ENCODE measurements around the gene PTRHD1. TPM values are rescaled to one million over a fixed set of nuclear protein-coding genes. Genes with fewer than 3 reads are reported as not detected.

The PTRHD1 gene
- total and polyA plus RNA-seq, 2 of the 8 experiments (the other 6 are each of a cell fraction or from before 2014, with no cell fraction given) = 46.2 to 91.9 TPM

DNA sequence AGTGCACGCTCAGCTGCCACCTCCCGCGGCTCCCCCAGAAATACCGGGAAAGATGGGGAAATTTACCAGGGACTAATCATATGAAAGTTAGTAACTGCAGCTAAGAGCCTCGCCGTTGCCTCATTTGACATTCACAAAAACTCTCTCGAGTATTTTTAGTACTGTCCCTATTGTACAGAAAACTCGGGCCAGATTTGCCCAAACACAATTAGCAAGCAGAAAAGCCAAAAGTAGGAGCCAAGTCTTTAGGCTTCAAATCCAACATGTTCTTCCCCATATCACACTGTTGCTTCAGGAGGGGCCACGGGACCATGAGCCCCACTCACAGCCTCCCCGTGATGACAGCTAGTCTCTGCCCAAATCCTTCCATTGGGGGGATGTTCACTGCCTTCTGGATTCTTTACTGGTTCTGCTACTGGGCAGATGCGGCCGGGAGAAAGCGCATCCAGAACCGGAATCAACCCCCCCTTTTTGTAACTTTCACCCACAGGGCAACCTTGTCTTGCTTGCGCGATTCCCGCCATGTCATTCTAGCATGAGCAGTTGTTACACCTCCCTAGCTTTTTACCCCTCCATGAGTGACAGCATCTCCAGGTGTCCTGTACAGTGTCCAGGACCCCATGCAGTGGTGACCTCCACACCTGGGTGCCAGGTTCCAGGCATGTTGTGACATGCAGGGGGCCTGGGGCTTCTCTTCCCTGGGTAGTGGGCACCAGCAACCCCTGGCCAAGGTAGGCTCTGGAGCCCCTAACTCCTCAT lies 35.2 kb upstream of the PTRHD1 start (continued):
- TF ChIP-seq, protein P1, sequence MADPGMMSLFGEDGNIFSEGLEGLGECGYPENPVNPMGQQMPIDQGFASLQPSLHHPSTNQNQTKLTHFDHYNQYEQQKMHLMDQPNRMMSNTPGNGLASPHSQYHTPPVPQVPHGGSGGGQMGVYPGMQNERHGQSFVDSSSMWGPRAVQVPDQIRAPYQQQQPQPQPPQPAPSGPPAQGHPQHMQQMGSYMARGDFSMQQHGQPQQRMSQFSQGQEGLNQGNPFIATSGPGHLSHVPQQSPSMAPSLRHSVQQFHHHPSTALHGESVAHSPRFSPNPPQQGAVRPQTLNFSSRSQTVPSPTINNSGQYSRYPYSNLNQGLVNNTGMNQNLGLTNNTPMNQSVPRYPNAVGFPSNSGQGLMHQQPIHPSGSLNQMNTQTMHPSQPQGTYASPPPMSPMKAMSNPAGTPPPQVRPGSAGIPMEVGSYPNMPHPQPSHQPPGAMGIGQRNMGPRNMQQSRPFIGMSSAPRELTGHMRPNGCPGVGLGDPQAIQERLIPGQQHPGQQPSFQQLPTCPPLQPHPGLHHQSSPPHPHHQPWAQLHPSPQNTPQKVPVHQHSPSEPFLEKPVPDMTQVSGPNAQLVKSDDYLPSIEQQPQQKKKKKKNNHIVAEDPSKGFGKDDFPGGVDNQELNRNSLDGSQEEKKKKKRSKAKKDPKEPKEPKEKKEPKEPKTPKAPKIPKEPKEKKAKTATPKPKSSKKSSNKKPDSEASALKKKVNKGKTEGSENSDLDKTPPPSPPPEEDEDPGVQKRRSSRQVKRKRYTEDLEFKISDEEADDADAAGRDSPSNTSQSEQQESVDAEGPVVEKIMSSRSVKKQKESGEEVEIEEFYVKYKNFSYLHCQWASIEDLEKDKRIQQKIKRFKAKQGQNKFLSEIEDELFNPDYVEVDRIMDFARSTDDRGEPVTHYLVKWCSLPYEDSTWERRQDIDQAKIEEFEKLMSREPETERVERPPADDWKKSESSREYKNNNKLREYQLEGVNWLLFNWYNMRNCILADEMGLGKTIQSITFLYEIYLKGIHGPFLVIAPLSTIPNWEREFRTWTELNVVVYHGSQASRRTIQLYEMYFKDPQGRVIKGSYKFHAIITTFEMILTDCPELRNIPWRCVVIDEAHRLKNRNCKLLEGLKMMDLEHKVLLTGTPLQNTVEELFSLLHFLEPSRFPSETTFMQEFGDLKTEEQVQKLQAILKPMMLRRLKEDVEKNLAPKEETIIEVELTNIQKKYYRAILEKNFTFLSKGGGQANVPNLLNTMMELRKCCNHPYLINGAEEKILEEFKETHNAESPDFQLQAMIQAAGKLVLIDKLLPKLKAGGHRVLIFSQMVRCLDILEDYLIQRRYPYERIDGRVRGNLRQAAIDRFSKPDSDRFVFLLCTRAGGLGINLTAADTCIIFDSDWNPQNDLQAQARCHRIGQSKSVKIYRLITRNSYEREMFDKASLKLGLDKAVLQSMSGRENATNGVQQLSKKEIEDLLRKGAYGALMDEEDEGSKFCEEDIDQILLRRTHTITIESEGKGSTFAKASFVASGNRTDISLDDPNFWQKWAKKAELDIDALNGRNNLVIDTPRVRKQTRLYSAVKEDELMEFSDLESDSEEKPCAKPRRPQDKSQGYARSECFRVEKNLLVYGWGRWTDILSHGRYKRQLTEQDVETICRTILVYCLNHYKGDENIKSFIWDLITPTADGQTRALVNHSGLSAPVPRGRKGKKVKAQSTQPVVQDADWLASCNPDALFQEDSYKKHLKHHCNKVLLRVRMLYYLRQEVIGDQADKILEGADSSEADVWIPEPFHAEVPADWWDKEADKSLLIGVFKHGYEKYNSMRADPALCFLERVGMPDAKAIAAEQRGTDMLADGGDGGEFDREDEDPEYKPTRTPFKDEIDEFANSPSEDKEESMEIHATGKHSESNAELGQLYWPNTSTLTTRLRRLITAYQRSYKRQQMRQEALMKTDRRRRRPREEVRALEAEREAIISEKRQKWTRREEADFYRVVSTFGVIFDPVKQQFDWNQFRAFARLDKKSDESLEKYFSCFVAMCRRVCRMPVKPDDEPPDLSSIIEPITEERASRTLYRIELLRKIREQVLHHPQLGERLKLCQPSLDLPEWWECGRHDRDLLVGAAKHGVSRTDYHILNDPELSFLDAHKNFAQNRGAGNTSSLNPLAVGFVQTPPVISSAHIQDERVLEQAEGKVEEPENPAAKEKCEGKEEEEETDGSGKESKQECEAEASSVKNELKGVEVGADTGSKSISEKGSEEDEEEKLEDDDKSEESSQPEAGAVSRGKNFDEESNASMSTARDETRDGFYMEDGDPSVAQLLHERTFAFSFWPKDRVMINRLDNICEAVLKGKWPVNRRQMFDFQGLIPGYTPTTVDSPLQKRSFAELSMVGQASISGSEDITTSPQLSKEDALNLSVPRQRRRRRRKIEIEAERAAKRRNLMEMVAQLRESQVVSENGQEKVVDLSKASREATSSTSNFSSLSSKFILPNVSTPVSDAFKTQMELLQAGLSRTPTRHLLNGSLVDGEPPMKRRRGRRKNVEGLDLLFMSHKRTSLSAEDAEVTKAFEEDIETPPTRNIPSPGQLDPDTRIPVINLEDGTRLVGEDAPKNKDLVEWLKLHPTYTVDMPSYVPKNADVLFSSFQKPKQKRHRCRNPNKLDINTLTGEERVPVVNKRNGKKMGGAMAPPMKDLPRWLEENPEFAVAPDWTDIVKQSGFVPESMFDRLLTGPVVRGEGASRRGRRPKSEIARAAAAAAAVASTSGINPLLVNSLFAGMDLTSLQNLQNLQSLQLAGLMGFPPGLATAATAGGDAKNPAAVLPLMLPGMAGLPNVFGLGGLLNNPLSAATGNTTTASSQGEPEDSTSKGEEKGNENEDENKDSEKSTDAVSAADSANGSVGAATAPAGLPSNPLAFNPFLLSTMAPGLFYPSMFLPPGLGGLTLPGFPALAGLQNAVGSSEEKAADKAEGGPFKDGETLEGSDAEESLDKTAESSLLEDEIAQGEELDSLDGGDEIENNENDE (IDR thresholded peaks at IDR 0.05; ENCODE audit: insufficient replicate concordance, low read length) = no peak
- TF ChIP-seq POLR2AphosphoS5 (IDR thresholded peaks at IDR 0.05; ENCODE audit: low read depth, low read length) = peak; percentile 29
- TF ChIP-seq CTBP2 (IDR thresholded peaks at IDR 0.05; ENCODE audit: borderline replicate concordance, insufficient read depth, insufficient read length, low read length) = no peak
- TF ChIP-seq, protein P2, sequence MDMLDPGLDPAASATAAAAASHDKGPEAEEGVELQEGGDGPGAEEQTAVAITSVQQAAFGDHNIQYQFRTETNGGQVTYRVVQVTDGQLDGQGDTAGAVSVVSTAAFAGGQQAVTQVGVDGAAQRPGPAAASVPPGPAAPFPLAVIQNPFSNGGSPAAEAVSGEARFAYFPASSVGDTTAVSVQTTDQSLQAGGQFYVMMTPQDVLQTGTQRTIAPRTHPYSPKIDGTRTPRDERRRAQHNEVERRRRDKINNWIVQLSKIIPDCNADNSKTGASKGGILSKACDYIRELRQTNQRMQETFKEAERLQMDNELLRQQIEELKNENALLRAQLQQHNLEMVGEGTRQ (IDR thresholded peaks at IDR 0.05; ENCODE audit: low read length) = no peak
- TF ChIP-seq RAD21 (IDR thresholded peaks at IDR 0.05 in 1 of 2, conservative IDR thresholded peaks at IDR 0.05 in 1 of 2; ENCODE audit: low read depth in 2 of 2, low read length in 2 of 2) = no peak
- TF ChIP-seq POLR2A (IDR thresholded peaks at IDR 0.05; ENCODE audit: control extremely low read depth in 1 of 2, low read depth in 2 of 2, low read length in 2 of 2) = no peak; a peak in 1 of 3 replicates
- no peak for TF ChIP-seq EGR1 (IDR thresholded peaks at IDR 0.05; ENCODE audit: borderline replicate concordance, low read depth, low read length)
